Stomach (tissue), 9 donors: ENCODE measurements around the gene MYO9A. TPM values are rescaled to one million over a fixed set of nuclear protein-coding genes. Genes with fewer than 3 reads are reported as not detected.

Source experiments
- DNase-seq, 2 donors: peaks; one replicate each; pipeline versions ENCODE4 v3.0.0 to v3.0.0-alpha.2; 2013 to 2019
- H3K27ac ChIP-seq, 5 donors: fragments of 200-600 bp in 4 of 5; sonication (generic) in 4 of 5; one replicate each; pipeline ENCODE4 v1.5.1; 2013 to 2019; ENCODE audit warnings: mild to moderate bottlenecking in 1 of 5, moderate library complexity in 1 of 5
- H3K27me3 ChIP-seq, 3 donors: fragments of 200-600 bp; sonication (generic); one replicate each; pipeline ENCODE4 v1.5.1; 2017 to 2019; ENCODE audit warnings: mixed run types in 1 of 3
- H3K36me3 ChIP-seq, 4 donors: fragments of 200-600 bp; sonication (generic); 1 replicate in 3 of 4; 2 replicates in 1 of 4; pipeline ENCODE4 v1.5.1; 2016 to 2019
- H3K4me1 ChIP-seq, 4 donors: fragments of 200-600 bp; sonication (generic); one replicate each; pipeline ENCODE4 v1.5.1; 2016 to 2019
- H3K4me3 ChIP-seq, 4 donors: fragments of 200-600 bp; sonication (generic) in 3 of 4; one replicate each; pipeline ENCODE4 v1.5.1; 2016 to 2019; ENCODE audit warnings: mild to moderate bottlenecking in 1 of 4
- H3K9me3 ChIP-seq, 4 donors: fragments of 200-600 bp; sonication (generic); one replicate each; pipeline ENCODE4 v1.5.1; 2016 to 2019
- EP300 ChIP-seq: sonication (generic); formaldehyde crosslinking; IDR thresholded peaks from one replicate; pipeline ENCODE4 v1.6.1; 2017; ENCODE audit warnings: antibody characterized with exemption
- POLR2A ChIP-seq, 4 donors: fragments of 450-650 bp; IDR thresholded peaks; one replicate each; pipeline ENCODE4 v1.6.1; 2016; ENCODE audit warnings: antibody characterized with exemption in 4 of 4, control low read depth in 2 of 4, mild to moderate bottlenecking in 1 of 4, moderate library complexity in 1 of 4
- POLR2AphosphoS5 ChIP-seq, 3 donors: sonication (generic); formaldehyde crosslinking; IDR thresholded peaks; one replicate each; pipeline ENCODE4 v1.6.1; 2016; ENCODE audit warnings: antibody characterized with exemption in 3 of 3
- WGBS, 5 donors: extraction: QIAGEN DNeasy Blood & Tissue Kit in 3 of 5; methylation state at CpG; one replicate each; pipeline versions ENCODE4 v1.1.5 to v1.1.7; 2013 to 2018; 5-methylcytosine and 5-hydroxymethylcytosine counted together
- intact Hi-C: fragments of 100-400 bp; cut with DNase I; formaldehyde crosslinking; loops from one replicate; pipeline ENCODE4 v1.15.1; 2023; ENCODE audit warnings: low total_unique reads
- polyA plus RNA-seq, 3 donors: library from polyadenylated mRNA; stranded (reverse); fragments of 200-250 nt; gene quantifications; one replicate each; pipeline ENCODE4 v1.2.3, GENCODE V29; 2013
- total RNA-seq, 5 donors: library from RNA; depleted of rRNA; stranded (reverse); fragments of >200 nt; gene quantifications; one replicate each; pipeline versions ENCODE4 v1.1.0 to v1.2.3, GENCODE V29; 2014 to 2016
- TF ChIP-seq, protein P1 (sequence below), 7 experiments: fragments of 450-650 bp in 4 of 7; fragments of 200-600 bp in 3 of 7; sonication (generic) in 3 of 7; IDR thresholded peaks; one replicate each; pipeline ENCODE4 v1.5.1; 2016 to 2019; ENCODE audit warnings: antibody characterized with exemption in 7 of 7, control low read depth in 2 of 7, mild to moderate bottlenecking in 1 of 7
- donor health status: healthy with polysubstance abuse.
- donor health status: Bipolar disorder and iron deficiency.
- donor health status: healthy.

The MYO9A gene
- total and polyA plus RNA-seq, 8 donors: 2.2 to 120 (median 39.0) TPM

GRCh38 chr15:71844916-71845315 lies 273.0 kb downstream of the MYO9A start:
- 80 to 92% (median 90%) methylated on average over 2 of the region's 2 CpGs for WGBS, 5 donors
- Histone ChIP-seq H3K4me3 (no peak overlapping the region), H3K27ac (no peak overlapping the region), H3K36me3 (peaks cover 23 to 91% (median 87%) of the 10 kb centered on the region in 4 donors), H3K4me1 (no peaks in the 10 kb centered on the region), H3K9me3 (no peaks in the 10 kb centered on the region), H3K27me3 (no peaks in the 10 kb centered on the region)
- no peak for TF ChIP-seq POLR2AphosphoS5 (IDR thresholded peaks at IDR 0.05)
- TF ChIP-seq EP300: no peak
- TF ChIP-seq, protein P1, sequence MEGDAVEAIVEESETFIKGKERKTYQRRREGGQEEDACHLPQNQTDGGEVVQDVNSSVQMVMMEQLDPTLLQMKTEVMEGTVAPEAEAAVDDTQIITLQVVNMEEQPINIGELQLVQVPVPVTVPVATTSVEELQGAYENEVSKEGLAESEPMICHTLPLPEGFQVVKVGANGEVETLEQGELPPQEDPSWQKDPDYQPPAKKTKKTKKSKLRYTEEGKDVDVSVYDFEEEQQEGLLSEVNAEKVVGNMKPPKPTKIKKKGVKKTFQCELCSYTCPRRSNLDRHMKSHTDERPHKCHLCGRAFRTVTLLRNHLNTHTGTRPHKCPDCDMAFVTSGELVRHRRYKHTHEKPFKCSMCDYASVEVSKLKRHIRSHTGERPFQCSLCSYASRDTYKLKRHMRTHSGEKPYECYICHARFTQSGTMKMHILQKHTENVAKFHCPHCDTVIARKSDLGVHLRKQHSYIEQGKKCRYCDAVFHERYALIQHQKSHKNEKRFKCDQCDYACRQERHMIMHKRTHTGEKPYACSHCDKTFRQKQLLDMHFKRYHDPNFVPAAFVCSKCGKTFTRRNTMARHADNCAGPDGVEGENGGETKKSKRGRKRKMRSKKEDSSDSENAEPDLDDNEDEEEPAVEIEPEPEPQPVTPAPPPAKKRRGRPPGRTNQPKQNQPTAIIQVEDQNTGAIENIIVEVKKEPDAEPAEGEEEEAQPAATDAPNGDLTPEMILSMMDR (IDR thresholded peaks at IDR 0.05): no peak
- TF ChIP-seq POLR2A (IDR thresholded peaks at IDR 0.05): no peak
- intact Hi-C loops: no loop called here
- no peak for DNase-seq

DNA sequence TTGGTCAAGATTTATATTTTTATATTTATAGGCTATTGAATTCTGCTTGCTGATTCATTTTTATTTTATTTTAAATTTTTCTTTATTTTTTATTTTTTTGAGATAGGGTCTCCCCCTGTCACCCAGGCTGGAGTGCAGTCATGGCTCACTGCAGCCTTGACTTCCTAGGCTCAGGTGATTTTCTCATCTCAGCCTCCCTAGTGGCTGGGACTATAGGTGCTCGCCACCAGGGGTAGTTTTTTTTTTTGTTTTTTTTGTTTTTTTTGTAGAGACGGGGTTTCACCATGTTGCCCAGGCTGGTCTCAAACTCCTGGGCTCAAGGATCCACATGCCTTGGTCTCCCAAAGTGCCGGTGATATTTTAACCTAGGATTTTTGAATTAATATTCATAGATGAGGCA lies 276.4 kb downstream of the MYO9A start:
- Histone ChIP-seq H3K4me1 (peaks cover 0 to 9% (median 4%) of the 10 kb centered on the region in 4 donors), H3K9me3 (no peaks in the 10 kb centered on the region), H3K36me3 (peaks cover 0 to 59% (median 55%) of the 10 kb centered on the region in 4 donors), H3K27ac (no peak overlapping the region), H3K4me3 (no peak overlapping the region), H3K27me3 (no peaks in the 10 kb centered on the region)
- WGBS, 5 donors: 95 to 99% (median 97%) methylated on average over 3 of the region's 3 CpGs
- TF ChIP-seq POLR2AphosphoS5 (IDR thresholded peaks at IDR 0.05): no peak
- no peak for TF ChIP-seq POLR2A (IDR thresholded peaks at IDR 0.05)
- TF ChIP-seq EP300: no peak
- TF ChIP-seq, protein P1 (IDR thresholded peaks at IDR 0.05): no peak
- intact Hi-C loops: no loop called here
- DNase-seq: no peak

DNA sequence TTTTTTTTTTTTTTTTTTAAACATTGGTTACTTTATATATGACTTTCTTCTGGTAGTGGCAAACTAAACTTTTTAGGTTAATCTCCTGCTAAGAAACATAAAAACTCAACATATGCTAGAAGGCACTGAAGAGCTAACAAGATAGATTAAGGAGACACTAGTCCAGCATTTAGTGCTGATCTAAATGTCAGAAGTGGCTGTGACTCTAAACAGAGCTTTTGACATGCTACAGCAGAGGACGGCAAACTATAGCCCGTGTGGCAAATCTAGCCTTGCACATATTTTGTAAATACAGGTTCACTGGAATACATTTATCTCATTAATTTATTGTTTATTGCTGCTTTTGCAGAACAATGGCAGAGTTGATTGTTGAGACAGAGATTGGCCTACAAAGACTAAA lies 287.0 kb downstream of the MYO9A start:
- DNase-seq: no peak
- Histone ChIP-seq H3K27me3 (no peaks in the 10 kb centered on the region), H3K9me3 (no peaks in the 10 kb centered on the region), H3K4me3 (no peak overlapping the region), H3K36me3 (peaks cover 33 to 54% (median 46%) of the 10 kb centered on the region in 4 donors), H3K4me1 (no peaks in the 10 kb centered on the region), H3K27ac (no peak overlapping the region)
- no peak for TF ChIP-seq POLR2AphosphoS5 (IDR thresholded peaks at IDR 0.05)
- TF ChIP-seq EP300: no peak
- no peak for TF ChIP-seq POLR2A (IDR thresholded peaks at IDR 0.05)
- TF ChIP-seq, protein P1 (IDR thresholded peaks at IDR 0.05): no peak
- 81 to 97% (median 93%) methylated on average over 2 of the region's 2 CpGs for WGBS, 5 donors
- intact Hi-C loops: no loop called here

GRCh38 chr15:71826196-71826595 lies 291.8 kb downstream of the MYO9A start:
- Histone ChIP-seq H3K4me1 (no peaks in the 10 kb centered on the region), H3K4me3 (no peak overlapping the region), H3K36me3 (peaks cover 38 to 93% (median 89%) of the 10 kb centered on the region in 4 donors), H3K27ac (no peak overlapping the region), H3K27me3 (no peaks in the 10 kb centered on the region), H3K9me3 (peaks cover 0 to 28% (median 22%) of the 10 kb centered on the region in 4 donors)
- WGBS, 5 donors: 83 to 91% (median 90%) methylated on average over 5 of the region's 5 CpGs
- DNase-seq: no peak
- TF ChIP-seq, protein P1 (IDR thresholded peaks at IDR 0.05): no peak
- TF ChIP-seq POLR2AphosphoS5 (IDR thresholded peaks at IDR 0.05): no peak
- TF ChIP-seq EP300: no peak
- no peak for TF ChIP-seq POLR2A (IDR thresholded peaks at IDR 0.05)
- intact Hi-C loops: no loop called here
